HepG2 (cell line): ENCODE measurements around the gene PET100. TPM values are rescaled to one million over a fixed set of nuclear protein-coding genes. Genes with fewer than 3 reads are reported as not detected.

Source experiments
- CBX2 ChIP-seq, 2 experiments: fragments of 200-600 bp in 1 of 2; sonication (generic); formaldehyde crosslinking in 1 of 2; IDR thresholded peaks; 2 replicates each; pipeline versions ENCODE4 v1.7.0 to v1.8.1; 2018 to 2022; ENCODE audit warnings: low read depth in 2 of 2, low read length in 1 of 2, mild to moderate bottlenecking in 1 of 2, missing genetic modification reagents in 1 of 2
- CERS6 ChIP-seq: sonication (generic); formaldehyde crosslinking; IDR thresholded peaks from 2 replicates; pipeline ENCODE4 v1.5.0; 2020; ENCODE audit warnings: missing genetic modification reagents
- E2F5 ChIP-seq: sonication (generic); formaldehyde crosslinking; conservative IDR thresholded peaks from 2 replicates; pipeline ENCODE4 v1.4.0; 2020; ENCODE audit warnings: missing genetic modification reagents
- FOXK1 ChIP-seq: sonication (generic); formaldehyde crosslinking; IDR thresholded peaks from 2 replicates; pipeline ENCODE4 v1.4.0; 2020; ENCODE audit warnings: low read depth, missing genetic modification reagents, borderline replicate concordance
- GATAD2A ChIP-seq: IDR thresholded peaks from 2 replicates; pipeline ENCODE4 v1.6.1; 2016
- HCFC1 ChIP-seq: fragments of 150-350 bp; IDR thresholded peaks from 2 replicates; pipeline ENCODE4 v1.6.1; 2014; ENCODE audit warnings: low read depth, low read length
- HOMEZ ChIP-seq: IDR thresholded peaks from 2 replicates; pipeline ENCODE4 v1.6.1; 2016; ENCODE audit warnings: low read depth
- ISX ChIP-seq: sonication (generic); formaldehyde crosslinking; conservative IDR thresholded peaks from 2 replicates; pipeline ENCODE4 v1.5.0; 2020; ENCODE audit warnings: missing genetic modification reagents
- KDM6A ChIP-seq: IDR thresholded peaks from 2 replicates; pipeline ENCODE4 v1.6.1; 2016; ENCODE audit warnings: low read depth
- MAFK ChIP-seq, 2 experiments: IDR thresholded peaks in 1 of 2; conservative IDR thresholded peaks in 1 of 2; 2 replicates each; pipeline ENCODE4 v1.6.1; 2011; ENCODE audit warnings: improper control_type of control experiment in 2 of 2, low read length in 2 of 2
- PAX8 ChIP-seq: sonication (generic); formaldehyde crosslinking; IDR thresholded peaks from 2 replicates; pipeline ENCODE4 v1.8.0; 2022; ENCODE audit warnings: mild to moderate bottlenecking, missing genetic modification reagents, borderline replicate concordance
- SRSF4 ChIP-seq: fragments of 200-400 bp; formaldehyde crosslinking; IDR thresholded peaks from one replicate; pipeline ENCODE4 v1.6.1; 2018; ENCODE audit warnings: mild to moderate bottlenecking, low read depth, low read length, moderate library complexity; ENCODE audit not compliant: poor library complexity, severe bottlenecking
- ZBTB33 ChIP-seq: sonication (generic); formaldehyde crosslinking; IDR thresholded peaks from 2 replicates; pipeline ENCODE4 v1.4.0; 2020; ENCODE audit warnings: missing genetic modification reagents
- ZNF646 ChIP-seq: sonication (generic); formaldehyde crosslinking; IDR thresholded peaks from 2 replicates; pipeline ENCODE4 v1.9.0; 2021; ENCODE audit warnings: mild to moderate bottlenecking, missing genetic modification reagents
- ZNF652 ChIP-seq: IDR thresholded peaks from 2 replicates; pipeline ENCODE4 v1.6.1; 2016; ENCODE audit warnings: low read depth, borderline replicate concordance
- ZNF781 ChIP-seq: sonication (generic); formaldehyde crosslinking; IDR thresholded peaks from 2 replicates; pipeline ENCODE4 v1.5.1; 2020; ENCODE audit warnings: borderline replicate concordance, mild to moderate bottlenecking, missing genetic modification reagents; ENCODE audit errors: not compliant biosample characterization
- polyA plus RNA-seq, 8 experiments: library from polyadenylated mRNA; depleted of rRNA in 3 of 8; stranded (reverse) in 7 of 8; unstranded in 1 of 8; fragments of >200 nt; fragmentation: Illumina TruSeq in 4 of 8; extraction: Trizol in 4 of 8; gene quantifications; 2 replicates each; pipeline versions ENCODE4 v1.2.1 to v1.2.3, GENCODE V29; 2011 to 2016; ENCODE audit warnings: low read depth in 4 of 8, missing spikeins in 1 of 8, mixed read lengths in 1 of 8; ENCODE audit not compliant: insufficient read depth in 1 of 8
- total RNA-seq, 5 experiments: library from RNA; depleted of rRNA; stranded (reverse); fragments of >200 nt; fragmentation: Illumina TruSeq; extraction: Trizol; gene quantifications; 2 replicates each; pipeline ENCODE4 v1.2.3, GENCODE V29; 2016; ENCODE audit warnings: low read depth in 1 of 5

The PET100 gene
- total and polyA plus RNA-seq, 2 of the 13 experiments (the other 11 are each of a cell fraction or from before 2014, with no cell fraction given) = 22.3 to 66.5 TPM

- no peak for TF ChIP-seq HOMEZ (CRISPR knock-in tag)
- TF ChIP-seq MAFK (conservative IDR thresholded peaks at IDR 0.05 in 1 of 2, IDR thresholded peaks at IDR 0.05 in 1 of 2; ENCODE audit: low read length in 2 of 2) = no peak
- TF ChIP-seq ZBTB33 (CRISPR knock-in tag) = no peak
- no peak for TF ChIP-seq ISX (CRISPR knock-in tag)
- no peak for TF ChIP-seq ZNF781 (CRISPR knock-in tag)
- no peak for TF ChIP-seq KDM6A
- TF ChIP-seq PAX8 (CRISPR knock-in tag) = no peak
- TF ChIP-seq ZNF646 (CRISPR knock-in tag) = no peak
- TF ChIP-seq SRSF4 = no peak
- peak; percentile 33; the same call in 1 of the 2 replicates for TF ChIP-seq HCFC1
- TF ChIP-seq CERS6 = no peak
- TF ChIP-seq FOXK1 (CRISPR knock-in tag) = no peak; the same call in 1 of the 2 replicates
- no peak for TF ChIP-seq CBX2 (IDR thresholded peaks at IDR 0.05; ENCODE audit: low read depth, low read length)
- 0 out of 2 replicates have a peak, but pooled peaks have one; percentile 51 for TF ChIP-seq CBX2 (CRISPR knock-in tag; IDR thresholded peaks at IDR 0.05; ENCODE audit: low read depth)
- peak; percentile 68; the same call in 1 of the 2 replicates for TF ChIP-seq E2F5 (CRISPR knock-in tag)
- TF ChIP-seq ZNF652 = no peak
- peak; percentile 48; the same call in 1 of the 2 replicates for TF ChIP-seq GATAD2A (CRISPR knock-in tag)
These were observed 51.2 kb downstream of the PET100 start, which contains the start of gene TRAPPC5 (continued) for GRCh38 chr19:7680606-7681339.
